Skeletal muscle satellite cell (primary cell): Measurements from ENCODE around the gene COL7A1.

Source experiments
- H3K27me3 ChIP-seq: 2 replicates; pipeline ENCODE4 v1.7.0; 2013; ENCODE audit warnings: low read length; ENCODE audit not compliant: control insufficient read depth, insufficient read depth
- H3K36me3 ChIP-seq: 2 replicates; pipeline ENCODE4 v1.7.0; 2013; ENCODE audit warnings: mild to moderate bottlenecking, control low read depth, low read length; ENCODE audit not compliant: insufficient read depth
- H3K4me1 ChIP-seq: 2 replicates; pipeline ENCODE4 v1.7.0; 2013; ENCODE audit warnings: low read length; ENCODE audit not compliant: control insufficient read depth, insufficient read depth
- H3K4me2 ChIP-seq: 2 replicates; pipeline ENCODE4 v1.7.0; 2013; ENCODE audit warnings: mild to moderate bottlenecking, low read length
- H3K4me3 ChIP-seq: 2 replicates; pipeline ENCODE4 v1.7.0; 2013; ENCODE audit warnings: low read length
- H3K9ac ChIP-seq: 2 replicates; pipeline ENCODE4 v1.7.0; 2013; ENCODE audit warnings: mild to moderate bottlenecking, low read depth, low read length, moderate library complexity
- H3K9me3 ChIP-seq: replicated peaks from 2 replicates; pipeline ENCODE4 v1.7.0; 2013; ENCODE audit warnings: mild to moderate bottlenecking, control low read depth, low read length

Gene COL7A1

DNA sequence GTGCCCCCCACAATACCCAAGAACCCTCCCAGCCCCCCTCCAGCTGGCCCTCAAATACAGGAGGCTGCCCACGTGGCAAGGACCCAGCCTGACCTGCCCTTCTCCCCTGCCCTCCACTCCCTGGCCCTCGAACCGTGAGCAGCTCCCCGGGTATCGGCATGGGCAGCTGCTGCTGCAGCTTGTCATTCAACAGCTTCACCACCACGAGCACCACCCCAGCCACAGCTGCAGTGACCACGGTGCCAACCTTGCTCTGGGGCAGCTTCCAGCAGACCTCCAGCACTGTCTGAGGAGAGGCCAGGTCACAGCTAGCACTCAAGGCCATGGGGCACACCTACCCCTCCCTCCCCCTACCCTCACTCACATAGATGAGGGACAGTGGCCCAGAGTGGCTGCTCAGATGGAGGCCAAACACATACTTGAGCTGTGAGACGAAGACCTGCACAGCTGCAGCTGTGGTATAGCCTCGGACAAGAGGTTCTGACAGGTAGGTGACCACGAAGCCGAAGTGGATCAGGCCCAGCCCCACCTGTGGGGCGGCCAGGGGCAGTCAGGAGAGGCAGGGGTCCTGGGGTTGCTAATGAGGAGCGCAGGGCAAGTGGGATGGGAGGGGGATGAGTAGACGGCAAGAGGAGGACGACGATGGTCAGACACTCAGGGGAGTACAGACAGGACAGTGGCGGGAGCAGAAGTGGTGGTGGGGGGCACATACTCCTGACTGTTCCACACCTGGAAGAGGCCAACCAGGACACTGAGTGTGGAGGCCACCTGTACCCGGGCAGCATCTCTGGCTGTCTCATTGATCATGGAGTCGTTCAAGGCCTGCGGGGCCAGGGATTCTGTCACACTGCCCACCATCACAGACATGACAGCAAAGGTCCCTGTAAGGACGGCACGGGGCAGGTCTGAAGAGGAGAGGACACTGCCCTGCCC lies 36.7 kb upstream of the COL7A1 start:
- H3K27me3 ChIP-seq, result no peaks in the 10 kb centered on the region
- H3K4me3 ChIP-seq, result no peak overlapping the region

DNA sequence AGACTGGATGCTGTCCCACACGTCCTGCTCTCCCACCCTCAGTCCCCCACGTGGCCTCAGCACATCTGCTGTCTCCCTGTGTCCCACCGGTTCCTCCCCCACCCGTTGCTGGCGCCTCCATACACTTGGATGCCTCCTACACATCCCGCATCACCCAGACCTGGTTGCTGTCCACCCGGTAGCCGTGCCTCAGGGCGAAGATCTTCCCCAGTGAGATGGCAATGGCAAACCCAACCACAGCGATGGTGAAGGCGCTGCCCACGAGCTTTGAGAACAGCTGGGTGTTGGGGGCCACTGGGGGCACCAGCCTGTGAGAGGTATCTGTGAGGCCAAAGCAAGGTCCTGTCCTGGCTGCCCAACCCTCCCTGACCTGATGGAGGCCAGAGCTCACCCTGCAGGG lies 35.7 kb upstream of the COL7A1 start:
- H3K36me3 ChIP-seq, result peaks cover 79% of the 10 kb centered on the region
- no peaks in the 10 kb centered on the region for H3K27me3 ChIP-seq
- H3K4me3 ChIP-seq, result no peak overlapping the region
- peaks cover 16% of the 10 kb centered on the region for H3K4me1 ChIP-seq
- no peak overlapping the region for H3K4me2 ChIP-seq
- no peaks in the 10 kb centered on the region for H3K9me3 ChIP-seq
- H3K9ac ChIP-seq, result no peak overlapping the region

More for the DNA sequence above, 36.7 kb upstream of the COL7A1 start:
- no peak overlapping the region for H3K4me2 ChIP-seq
- H3K36me3 ChIP-seq, result peaks cover 70% of the 10 kb centered on the region
- peaks cover 25% of the 10 kb centered on the region for H3K4me1 ChIP-seq
- H3K9ac ChIP-seq, result no peak overlapping the region
- H3K9me3 ChIP-seq, result no peaks in the 10 kb centered on the region

GRCh38 chr3:48630407-48630806 lies 35.3 kb upstream of the COL7A1 start:
- Histone ChIP-seq H3K4me1 (peaks cover 16% of the 10 kb centered on the region), H3K9me3 (no peaks in the 10 kb centered on the region), H3K4me2 (no peak overlapping the region), H3K36me3 (peaks cover 84% of the 10 kb centered on the region), H3K4me3 (no peak overlapping the region), H3K27me3 (no peaks in the 10 kb centered on the region), H3K9ac (no peak overlapping the region)

- Histone ChIP-seq H3K27me3 (no peaks in the 10 kb centered on the region), H3K36me3 (peaks cover 88% of the 10 kb centered on the region), H3K4me2 (no peak overlapping the region), H3K4me1 (peaks cover 16% of the 10 kb centered on the region), H3K9me3 (no peaks in the 10 kb centered on the region), H3K4me3 (no peak overlapping the region), H3K9ac (no peak overlapping the region)
Measured at GRCh38 chr3:48629894-48630293, 34.8 kb upstream of the COL7A1 start.

GRCh38 chr3:48628277-48629017 lies 33.3 kb upstream of the COL7A1 start:
- Histone ChIP-seq H3K4me2 (no peak overlapping the region), H3K9me3 (no peaks in the 10 kb centered on the region), H3K27me3 (no peaks in the 10 kb centered on the region), H3K9ac (no peak overlapping the region), H3K4me3 (no peak overlapping the region), H3K4me1 (peaks cover 4% of the 10 kb centered on the region), H3K36me3 (peaks cover 90% of the 10 kb centered on the region)

DNA sequence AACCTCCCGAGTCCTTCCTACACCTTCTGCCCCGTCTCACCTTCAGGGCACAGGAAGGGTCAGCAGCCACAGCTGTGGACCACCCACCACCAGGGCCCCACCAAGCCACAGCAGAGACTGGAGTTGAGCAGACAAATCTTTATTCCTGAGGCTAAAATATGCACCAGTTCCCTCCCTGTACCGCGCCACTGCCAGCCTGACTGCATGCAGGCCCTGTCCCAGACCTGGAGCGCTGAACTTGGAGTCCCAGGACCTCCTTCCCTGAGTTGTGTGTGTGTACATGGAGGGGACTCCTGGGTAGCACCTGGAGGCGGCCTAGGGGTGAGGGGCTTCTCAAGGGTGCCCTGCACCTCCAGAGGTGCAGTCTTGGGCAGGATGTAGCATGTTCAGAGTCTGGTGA lies 30.5 kb upstream of the COL7A1 start:
- no peaks in the 10 kb centered on the region for H3K9me3 ChIP-seq
- H3K36me3 ChIP-seq, result peaks cover 69% of the 10 kb centered on the region
- H3K4me1 ChIP-seq, result no peaks in the 10 kb centered on the region
- H3K4me3 ChIP-seq, result no peak overlapping the region
- H3K4me2 ChIP-seq, result no peak overlapping the region
- no peaks in the 10 kb centered on the region for H3K27me3 ChIP-seq
- H3K9ac ChIP-seq, result no peak overlapping the region

- Histone ChIP-seq H3K4me2 (no peak overlapping the region), H3K36me3 (peaks cover 65% of the 10 kb centered on the region), H3K4me1 (peaks cover 6% of the 10 kb centered on the region), H3K27me3 (no peaks in the 10 kb centered on the region), H3K4me3 (no peak overlapping the region), H3K9me3 (no peaks in the 10 kb centered on the region), H3K9ac (no peak overlapping the region)
Measured at GRCh38 chr3:48624767-48625166, 29.6 kb upstream of the COL7A1 start.

DNA sequence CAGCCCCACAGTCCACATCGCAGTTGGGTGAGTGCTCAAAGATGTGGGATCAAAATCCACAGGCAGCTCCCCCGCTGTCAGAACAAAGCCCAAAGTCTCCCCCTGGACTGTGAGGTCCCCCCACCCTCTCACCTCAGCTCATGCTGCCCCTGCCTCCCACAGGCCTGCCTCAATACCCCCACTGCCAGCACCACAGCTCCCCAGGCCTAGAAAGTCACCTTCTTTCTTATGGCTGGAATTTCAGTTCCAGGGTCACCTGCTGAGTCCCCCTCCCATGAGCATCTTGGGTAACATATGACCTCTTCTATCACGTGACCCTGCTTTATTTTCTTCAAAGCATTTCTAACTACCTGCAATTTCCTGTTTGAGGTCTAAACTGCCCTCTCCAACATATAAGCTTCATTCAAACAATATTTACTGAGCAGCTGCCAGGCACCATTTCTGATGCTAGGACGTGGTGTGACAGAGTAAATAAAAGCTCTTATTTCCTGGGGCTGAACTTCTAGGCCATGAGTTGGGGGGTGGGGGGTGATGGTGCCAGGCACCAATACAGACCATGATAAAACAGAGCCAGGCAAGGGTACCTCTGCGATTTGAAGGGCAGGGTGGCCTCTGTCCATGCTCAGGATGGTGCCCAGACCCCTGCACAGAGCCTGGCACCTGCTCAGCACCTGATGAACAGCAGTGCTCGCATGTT lies 28.9 kb upstream of the COL7A1 start:
- no peak overlapping the region for H3K4me3 ChIP-seq
- no peak overlapping the region for H3K9ac ChIP-seq
- H3K4me2 ChIP-seq, result no peak overlapping the region
- no peaks in the 10 kb centered on the region for H3K27me3 ChIP-seq
- H3K9me3 ChIP-seq, result no peaks in the 10 kb centered on the region
- peaks cover 13% of the 10 kb centered on the region for H3K4me1 ChIP-seq
- H3K36me3 ChIP-seq, result peaks cover 58% of the 10 kb centered on the region

- Histone ChIP-seq H3K4me2 (no peak within 1 kb of the TSS), H3K9ac (no peak within 1 kb of the TSS), H3K4me1 (peaks cover 25% of the 10 kb centered on the region), H3K36me3 (peaks cover 34% of the 10 kb centered on the region), H3K4me3 (no peak within 1 kb of the TSS), H3K27me3 (no peaks in the 10 kb centered on the region), H3K9me3 (peaks cover 6% of the 10 kb centered on the region)
Measured at GRCh38 chr3:48621461-48621869, 26.3 kb upstream of the COL7A1 start, which contains the start of gene TMEM89. TMEM89 (minus strand) TSS chr3:48621769; CDS start chr3:48621756, 13 bp downstream.

DNA sequence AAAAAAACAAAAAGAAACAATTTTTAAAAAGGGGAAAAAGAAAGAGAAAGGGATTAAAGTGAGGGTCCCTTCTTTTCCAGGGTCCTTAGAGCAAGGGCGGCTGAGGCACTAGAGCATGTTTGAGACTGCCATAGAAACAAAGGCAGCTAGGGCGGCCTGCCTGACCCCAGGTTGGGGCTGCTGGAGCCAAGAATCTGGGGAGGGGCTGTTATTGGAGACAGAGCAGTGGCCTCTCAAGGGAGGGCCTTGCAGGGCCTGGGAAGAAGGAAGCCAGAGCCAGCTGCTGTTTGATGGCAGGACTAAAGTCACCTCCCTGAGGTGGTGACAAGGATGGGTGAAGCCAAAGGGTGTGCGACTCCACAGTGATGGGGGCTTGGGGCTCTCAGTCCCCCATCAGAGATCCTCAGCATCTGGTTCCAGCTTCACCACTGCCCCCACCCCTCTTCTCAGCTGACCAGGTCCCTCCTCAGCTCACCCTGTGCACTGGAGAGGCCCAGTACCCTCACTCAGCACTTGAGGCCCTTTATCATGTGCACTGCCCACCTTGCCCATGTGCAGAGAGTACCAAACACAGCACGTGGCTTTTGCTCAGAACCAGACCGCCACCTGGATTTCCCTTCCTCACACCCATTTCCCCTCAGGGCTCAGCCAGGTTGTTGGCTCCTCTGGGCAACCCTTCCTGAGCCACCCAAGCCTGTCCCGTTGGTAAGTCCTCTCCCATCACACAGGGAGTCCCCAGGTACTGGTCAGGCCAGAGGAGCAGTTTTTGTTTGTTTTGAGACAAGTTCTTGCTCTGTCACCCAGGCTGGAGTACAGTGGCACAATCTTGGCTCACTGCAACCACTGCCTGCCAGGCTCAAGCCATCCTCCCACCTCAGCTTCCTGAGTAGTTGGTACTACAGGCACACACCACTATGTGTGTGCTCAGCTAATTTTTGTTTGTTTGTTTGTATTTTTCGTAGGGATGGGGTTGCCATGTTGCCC lies 24.7 kb upstream of the COL7A1 start:
- Histone ChIP-seq H3K4me3 (no peak overlapping the region), H3K27me3 (no peaks in the 10 kb centered on the region), H3K4me1 (peaks cover 25% of the 10 kb centered on the region), H3K36me3 (peaks cover 19% of the 10 kb centered on the region), H3K9ac (peak overlapping the region; percentile 24), H3K9me3 (peaks cover 6% of the 10 kb centered on the region), H3K4me2 (no peak overlapping the region)
